GM12801 (cell line): Measurements from ENCODE around the gene TMEM187.

Source experiments
- CTCF ChIP-seq: IDR thresholded peaks from one replicate; pipeline ENCODE4 v1.5.1; 2011; ENCODE audit warnings: control low read depth; ENCODE audit not compliant: insufficient read length; ENCODE audit errors: extremely low read depth

Gene TMEM187

GRCh38 chrX:153981231-153981630 is 8.7 kb downstream of the TMEM187 start:
- TF ChIP-seq CTCF: no peak

- TF ChIP-seq CTCF: no peak
These were observed 9.4 kb downstream of the TMEM187 start for GRCh38 chrX:153981771-153982533.

- TF ChIP-seq CTCF: no peak
These were observed 10.8 kb downstream of the TMEM187 start for GRCh38 chrX:153983321-153983801.

GRCh38 chrX:153984351-153985178 is 12.0 kb downstream of the TMEM187 start:
- TF ChIP-seq CTCF: no peak

GRCh38 chrX:153988493-153988892 is 15.9 kb downstream of the TMEM187 start:
- no peak for TF ChIP-seq CTCF

- TF ChIP-seq CTCF: no peak
These were observed 17.6 kb downstream of the TMEM187 start for GRCh38 chrX:153989973-153990655.

GRCh38 chrX:153991013-153991580 is 18.5 kb downstream of the TMEM187 start:
- TF ChIP-seq CTCF: no peak
